ENCODE results near the gene KAZN. TPM values are rescaled to one million over a fixed set of nuclear protein-coding genes. Genes with fewer than 3 reads are reported as not detected.

The KAZN gene
- polyA plus RNA-seq, 1 donor (not counting 4 experiments of a cell fraction or from before 2014, with no cell fraction given) = 5.9 TPM

DNA sequence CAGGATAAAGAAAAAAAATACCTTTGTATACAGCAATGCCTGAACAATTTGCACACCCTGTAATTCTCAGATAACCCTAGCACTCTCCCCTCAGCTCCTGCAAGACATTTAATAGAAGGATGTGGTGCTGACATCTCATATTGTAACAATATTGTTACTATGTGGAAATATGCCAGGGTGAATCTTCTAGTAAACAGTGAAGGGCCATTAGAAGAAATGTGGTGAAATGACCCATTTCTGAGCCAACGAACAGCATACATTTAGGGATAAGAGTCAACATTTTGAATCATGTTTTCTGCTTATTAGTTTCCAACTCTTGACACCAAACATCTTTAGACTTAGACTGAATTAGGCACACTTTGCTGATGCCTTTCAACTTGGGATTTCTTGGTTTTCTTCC is 188.2 kb downstream of the KAZN start:
- no peaks in the 10 kb centered on the region for H4K20me1 ChIP-seq (ENCODE audit: control insufficient read depth, extremely low read depth, insufficient read depth, low read length)
- H3K9ac ChIP-seq (ENCODE audit: control insufficient read depth, extremely low read depth, insufficient read depth, low read length) = no peak overlapping the region
- no peak overlapping the region for H3K27ac ChIP-seq (ENCODE audit: control insufficient read depth, insufficient read depth, low read length)
- no peaks in the 10 kb centered on the region for H3K36me3 ChIP-seq (ENCODE audit: control insufficient read depth in 2 of 2, extremely low read depth in 1 of 2, insufficient read depth in 2 of 2, low read length in 2 of 2)
- H3K9me3 ChIP-seq (ENCODE audit: control insufficient read depth, low read depth, low read length) = no peaks in the 10 kb centered on the region
- no peaks in the 10 kb centered on the region for H3K9me1 ChIP-seq (ENCODE audit: control insufficient read depth, extremely low read depth, insufficient read depth, low read length)
- no peak overlapping the region for H3K4me2 ChIP-seq (ENCODE audit: control insufficient read depth, extremely low read depth, insufficient read depth, low read depth, low read length)
- no peaks in the 10 kb centered on the region for H3K79me2 ChIP-seq (ENCODE audit: control insufficient read depth, insufficient read depth, low read length)
- H3K4me1 ChIP-seq (ENCODE audit: control insufficient read depth, extremely low read depth, insufficient read depth, low read length) = peaks cover 16% of the 10 kb centered on the region
- peaks cover 3% of the 10 kb centered on the region for H3K27me3 ChIP-seq (ENCODE audit: control insufficient read depth, extremely low read depth, insufficient read depth, low read length)
- H3K4me3 ChIP-seq (ENCODE audit: control insufficient read depth in 2 of 3, extremely low read depth in 1 of 3, insufficient read depth in 2 of 3, low read depth in 1 of 3, low read length in 3 of 3) = no peak overlapping the region
- FAIRE-seq (no peak), DNase-seq (ENCODE audit: low read depth, low spot score) (no peak)
- dilution Hi-C loops (cut with MboI; ENCODE audit: extremely low pct_ligation_motif_present, low sequenced_read_pairs) = loop anchor here (25.0 kb wide), 1 partner anchor 301 kb away; no protein-coding TSS in a partner anchor
- TF ChIP-seq, protein P1, sequence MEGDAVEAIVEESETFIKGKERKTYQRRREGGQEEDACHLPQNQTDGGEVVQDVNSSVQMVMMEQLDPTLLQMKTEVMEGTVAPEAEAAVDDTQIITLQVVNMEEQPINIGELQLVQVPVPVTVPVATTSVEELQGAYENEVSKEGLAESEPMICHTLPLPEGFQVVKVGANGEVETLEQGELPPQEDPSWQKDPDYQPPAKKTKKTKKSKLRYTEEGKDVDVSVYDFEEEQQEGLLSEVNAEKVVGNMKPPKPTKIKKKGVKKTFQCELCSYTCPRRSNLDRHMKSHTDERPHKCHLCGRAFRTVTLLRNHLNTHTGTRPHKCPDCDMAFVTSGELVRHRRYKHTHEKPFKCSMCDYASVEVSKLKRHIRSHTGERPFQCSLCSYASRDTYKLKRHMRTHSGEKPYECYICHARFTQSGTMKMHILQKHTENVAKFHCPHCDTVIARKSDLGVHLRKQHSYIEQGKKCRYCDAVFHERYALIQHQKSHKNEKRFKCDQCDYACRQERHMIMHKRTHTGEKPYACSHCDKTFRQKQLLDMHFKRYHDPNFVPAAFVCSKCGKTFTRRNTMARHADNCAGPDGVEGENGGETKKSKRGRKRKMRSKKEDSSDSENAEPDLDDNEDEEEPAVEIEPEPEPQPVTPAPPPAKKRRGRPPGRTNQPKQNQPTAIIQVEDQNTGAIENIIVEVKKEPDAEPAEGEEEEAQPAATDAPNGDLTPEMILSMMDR (optimal IDR thresholded peaks at IDR 0.05 in 1 of 3, IDR thresholded peaks at IDR 0.05 in 1 of 3, conservative IDR thresholded peaks at IDR 0.05 in 1 of 3; ENCODE audit: extremely low read depth in 1 of 3, insufficient read depth in 2 of 3, low read length in 3 of 3) = no peak
- TF ChIP-seq EZH2 (IDR thresholded peaks at IDR 0.05; ENCODE audit: low read length) = no peak
- no peak overlapping the region for H2AFZ ChIP-seq (ENCODE audit: control insufficient read depth, low read length)

DNA sequence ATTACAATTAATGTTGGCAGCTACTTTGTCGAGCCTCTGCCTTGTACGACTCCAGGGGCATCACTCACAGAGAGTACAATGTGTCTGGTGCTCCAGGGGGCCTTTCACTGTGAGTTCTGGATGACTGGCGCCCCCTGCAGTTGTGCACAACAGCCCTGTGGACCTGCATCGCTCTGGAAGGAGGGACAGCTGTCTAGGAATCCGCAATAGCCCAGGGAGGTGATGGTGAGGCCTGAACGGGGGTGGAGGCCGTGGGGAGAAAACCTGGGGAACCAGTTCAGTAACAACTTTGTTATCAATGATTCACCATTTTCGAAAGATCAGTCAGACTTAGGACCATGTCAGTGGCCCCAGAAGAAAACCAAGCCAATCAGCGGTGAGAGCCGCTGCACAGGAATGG is 189.1 kb downstream of the KAZN start:
- Histone ChIP-seq H3K9me3 (ENCODE audit: control insufficient read depth, low read depth, low read length) (no peaks in the 10 kb centered on the region), H3K4me3 (ENCODE audit: control insufficient read depth in 2 of 3, extremely low read depth in 1 of 3, insufficient read depth in 2 of 3, low read depth in 1 of 3, low read length in 3 of 3) (no peak overlapping the region), H3K79me2 (ENCODE audit: control insufficient read depth, insufficient read depth, low read length) (no peaks in the 10 kb centered on the region), H3K36me3 (ENCODE audit: control insufficient read depth in 2 of 2, extremely low read depth in 1 of 2, insufficient read depth in 2 of 2, low read length in 2 of 2) (no peaks in the 10 kb centered on the region), H4K20me1 (ENCODE audit: control insufficient read depth, extremely low read depth, insufficient read depth, low read length) (no peaks in the 10 kb centered on the region), H3K9me1 (ENCODE audit: control insufficient read depth, extremely low read depth, insufficient read depth, low read length) (no peaks in the 10 kb centered on the region), H3K9ac (ENCODE audit: control insufficient read depth, extremely low read depth, insufficient read depth, low read length) (no peak overlapping the region), H2AFZ (ENCODE audit: control insufficient read depth, low read length) (no peak overlapping the region), H3K4me1 (ENCODE audit: control insufficient read depth, extremely low read depth, insufficient read depth, low read length) (peaks cover 16% of the 10 kb centered on the region), H3K4me2 (ENCODE audit: control insufficient read depth, extremely low read depth, insufficient read depth, low read depth, low read length) (no peak overlapping the region), H3K27ac (ENCODE audit: control insufficient read depth, insufficient read depth, low read length) (no peak overlapping the region), H3K27me3 (ENCODE audit: control insufficient read depth, extremely low read depth, insufficient read depth, low read length) (peaks cover 3% of the 10 kb centered on the region)
- dilution Hi-C loops (cut with MboI; ENCODE audit: extremely low pct_ligation_motif_present, low sequenced_read_pairs) = loop anchor here (25.0 kb wide), 1 partner anchor 300 kb away; no protein-coding TSS in a partner anchor
- FAIRE-seq (peak; percentile 89), DNase-seq (ENCODE audit: low read depth, low spot score) (no peak)
- TF ChIP-seq, protein P1 (optimal IDR thresholded peaks at IDR 0.05 in 1 of 3, IDR thresholded peaks at IDR 0.05 in 1 of 3, conservative IDR thresholded peaks at IDR 0.05 in 1 of 3; ENCODE audit: extremely low read depth in 1 of 3, insufficient read depth in 2 of 3, low read length in 3 of 3) = peak in 2 of 3 experiments; percentile 26 to 63
- no peak for TF ChIP-seq EZH2 (IDR thresholded peaks at IDR 0.05; ENCODE audit: low read length)
